Pons (tissue), 1 donor: ENCODE measurements around the gene AMER2.

ENCODE experiments used
- DNase-seq: peaks from one replicate; pipeline ENCODE4 v3.0.0-alpha.2; 2016; ENCODE audit warnings: low spot score

AMER2 gene

DNA sequence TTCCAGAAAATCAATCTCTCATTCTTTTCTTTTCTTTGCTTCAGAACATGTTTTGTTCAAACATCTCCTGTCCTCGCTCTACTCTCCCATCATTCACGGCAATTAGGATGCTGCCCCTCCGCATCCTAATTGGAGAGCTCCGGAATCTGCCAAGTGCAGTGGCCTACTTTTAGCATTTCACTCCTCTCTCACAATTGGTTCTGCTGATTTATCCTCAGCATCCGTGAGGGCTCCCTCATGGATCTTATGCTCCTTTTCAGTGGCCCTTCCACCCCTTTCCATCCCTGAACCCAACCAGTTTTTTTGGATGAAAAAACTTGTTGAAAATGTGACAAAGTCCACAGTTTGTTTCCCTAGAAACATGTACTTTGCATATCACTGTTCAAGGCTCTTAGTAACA lies 22.4 kb downstream of the AMER2 start:
- no peak for DNase-seq

DNA sequence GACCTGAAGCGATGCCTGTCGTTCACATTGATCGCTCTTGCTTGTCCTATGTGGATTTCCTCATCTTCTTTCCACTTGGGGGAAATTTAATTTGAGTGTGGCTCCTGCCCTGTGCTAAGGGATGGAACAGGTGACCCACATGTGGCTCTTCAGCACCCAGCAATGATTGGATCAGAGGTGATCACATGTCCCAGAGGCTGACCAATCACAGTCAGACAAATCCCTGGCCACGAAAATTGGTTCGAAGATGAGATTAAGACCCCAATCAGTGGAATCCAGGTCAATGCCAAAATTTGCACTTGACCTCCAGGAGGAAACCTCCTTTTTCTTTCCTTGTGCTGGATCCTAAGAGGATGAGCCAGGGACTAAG lies 23.7 kb downstream of the AMER2 start:
- DNase-seq: no peak

DNA sequence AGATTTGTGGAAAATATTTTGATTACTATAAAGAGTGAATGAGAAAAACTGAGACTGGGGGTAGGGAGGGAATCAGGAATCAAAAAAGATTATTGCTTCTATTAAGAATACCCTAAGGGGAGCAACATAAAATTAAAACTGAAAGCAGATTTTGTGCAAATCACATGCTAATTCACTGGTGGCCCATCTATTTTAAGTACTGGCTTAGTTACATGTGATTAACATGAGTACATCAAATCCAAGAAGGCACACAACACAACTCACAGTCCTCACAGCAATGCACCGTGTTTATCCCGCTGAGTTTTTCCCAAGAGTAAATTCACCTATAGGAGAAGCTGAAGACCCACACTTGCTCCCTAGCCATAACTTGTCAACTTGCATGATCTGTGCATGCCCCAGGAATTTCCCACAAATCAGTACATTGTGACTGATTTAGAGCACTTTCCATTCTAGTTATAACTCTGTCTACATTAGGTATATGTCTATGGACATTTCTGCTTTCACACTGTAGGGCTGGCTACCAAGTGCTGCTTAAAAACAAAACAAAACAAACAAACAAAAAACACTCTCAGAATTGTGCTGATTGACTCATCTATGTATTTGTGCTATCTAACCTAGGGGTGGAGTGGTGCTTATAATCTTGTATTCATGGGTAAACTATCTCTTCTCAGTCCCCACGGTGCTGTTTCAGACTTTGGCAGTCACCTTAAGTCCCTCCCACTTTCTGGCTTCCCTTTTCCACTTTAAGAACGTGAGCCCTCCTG lies 24.3 kb downstream of the AMER2 start:
- no peak for DNase-seq

DNA sequence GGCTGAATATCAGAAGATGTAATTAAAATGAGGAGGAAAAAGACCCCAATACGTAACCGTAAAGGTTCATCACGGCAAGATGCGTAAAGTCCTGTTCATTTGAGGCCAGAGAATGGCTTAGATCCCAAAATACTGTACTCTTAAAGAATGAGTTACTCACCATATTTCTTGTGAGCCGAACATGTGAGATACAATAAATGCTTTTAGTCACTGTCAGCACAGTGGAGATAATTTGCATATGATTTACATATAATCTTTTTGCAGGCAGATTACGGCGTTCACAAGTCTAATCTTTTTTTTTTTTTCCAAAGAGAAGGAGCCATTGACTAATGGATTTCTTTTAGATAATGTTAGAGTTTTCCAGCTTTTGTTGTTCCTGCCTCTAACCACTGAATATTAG lies 28.4 kb downstream of the AMER2 start:
- peak; percentile 50 for DNase-seq

DNA sequence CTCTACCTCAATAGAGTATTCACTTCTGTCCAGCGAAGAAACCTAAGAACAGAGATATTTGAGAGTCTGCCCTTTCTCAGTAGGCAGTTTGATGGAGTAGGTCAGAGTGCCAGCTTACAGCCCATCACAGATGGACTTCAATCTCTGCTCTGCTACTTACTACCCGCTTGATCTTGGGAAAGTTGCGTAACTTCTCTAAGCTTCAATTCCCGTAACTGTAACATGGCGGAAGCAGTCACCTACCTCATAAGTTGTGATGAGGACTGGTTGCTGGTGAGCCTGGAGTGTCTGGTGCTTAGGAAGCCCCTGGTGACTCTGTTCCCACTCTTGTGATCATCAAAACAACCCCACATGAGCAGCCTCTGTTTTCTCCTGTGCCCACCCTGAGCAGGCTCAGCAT lies 31.0 kb downstream of the AMER2 start:
- DNase-seq: no peak

DNA sequence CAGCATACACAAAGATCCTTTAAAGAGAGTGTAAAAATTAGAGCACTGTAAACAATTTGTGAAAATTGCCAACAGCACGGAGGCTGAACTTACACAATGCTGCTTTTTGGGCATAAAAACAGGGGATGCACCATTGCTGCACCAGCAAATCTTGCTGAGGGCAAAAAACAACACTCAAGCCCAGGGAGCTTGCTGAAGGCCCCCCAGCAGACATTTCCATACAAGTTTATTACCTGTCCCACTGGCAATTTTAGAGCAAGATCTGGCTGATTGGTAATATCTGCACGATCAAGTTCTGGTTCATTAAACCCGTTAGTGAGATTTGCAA lies 34.3 kb downstream of the AMER2 start:
- DNase-seq: no peak

DNA sequence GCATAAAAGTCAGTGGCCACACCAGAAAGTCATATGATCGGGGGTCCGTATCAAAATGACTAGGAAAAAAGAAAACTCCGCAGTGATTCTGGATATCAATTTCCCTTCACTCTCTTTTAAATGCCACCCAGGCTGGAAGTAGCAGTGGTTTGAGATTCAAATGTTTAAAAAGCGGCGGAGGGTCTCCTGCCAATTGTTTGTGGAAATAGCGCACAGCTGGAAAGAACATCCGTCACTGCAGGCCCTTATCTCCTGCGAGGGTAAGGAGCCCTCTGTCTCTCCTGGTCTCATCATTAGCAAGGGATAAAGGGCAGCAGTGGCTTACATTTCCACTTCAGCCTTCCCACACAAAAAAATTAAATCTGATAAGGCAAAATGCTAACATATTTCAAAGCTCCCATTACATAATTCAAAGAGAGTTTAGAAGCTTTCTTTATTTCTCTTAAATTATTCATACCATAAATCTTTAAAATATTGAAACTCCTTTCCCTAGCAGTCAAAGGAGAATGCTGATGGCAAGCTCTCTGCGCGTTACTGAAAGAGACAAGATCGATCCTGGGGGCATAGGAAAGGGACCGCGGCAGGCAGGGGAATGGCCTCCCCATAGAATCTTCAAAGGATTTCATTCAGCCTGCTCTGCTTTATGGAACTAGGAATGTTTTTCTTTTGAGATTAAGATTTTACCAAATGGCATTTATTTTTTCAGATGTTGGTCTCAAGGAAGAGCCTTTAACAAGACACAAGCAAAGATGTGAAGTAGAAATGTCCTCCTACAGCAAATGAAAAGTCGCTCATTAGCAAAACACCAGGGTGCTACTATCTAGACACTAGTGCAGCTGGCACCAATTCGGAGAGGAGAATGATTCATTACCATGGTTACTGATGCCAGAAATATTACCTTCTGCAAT lies 35.0 kb downstream of the AMER2 start:
- no peak for DNase-seq

DNA sequence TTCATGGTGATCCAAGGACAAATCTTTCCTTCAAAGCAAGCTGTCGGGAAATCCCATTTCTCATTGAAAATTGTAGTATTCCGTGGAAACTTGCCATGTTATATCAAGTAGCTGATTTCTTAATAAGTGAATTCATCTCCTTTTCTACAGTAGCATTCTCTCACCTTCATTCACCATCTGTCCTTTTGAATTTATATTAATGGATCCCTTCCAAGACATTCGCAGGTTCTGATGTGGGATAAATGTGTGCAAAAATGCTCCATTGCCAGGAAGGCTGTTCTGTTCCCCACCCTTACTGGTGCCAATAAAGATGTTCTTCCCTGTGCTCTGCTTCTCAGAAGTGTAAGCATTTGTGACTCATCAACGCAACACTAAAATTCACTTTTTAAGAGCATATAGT lies 36.2 kb downstream of the AMER2 start:
- no peak for DNase-seq

DNA sequence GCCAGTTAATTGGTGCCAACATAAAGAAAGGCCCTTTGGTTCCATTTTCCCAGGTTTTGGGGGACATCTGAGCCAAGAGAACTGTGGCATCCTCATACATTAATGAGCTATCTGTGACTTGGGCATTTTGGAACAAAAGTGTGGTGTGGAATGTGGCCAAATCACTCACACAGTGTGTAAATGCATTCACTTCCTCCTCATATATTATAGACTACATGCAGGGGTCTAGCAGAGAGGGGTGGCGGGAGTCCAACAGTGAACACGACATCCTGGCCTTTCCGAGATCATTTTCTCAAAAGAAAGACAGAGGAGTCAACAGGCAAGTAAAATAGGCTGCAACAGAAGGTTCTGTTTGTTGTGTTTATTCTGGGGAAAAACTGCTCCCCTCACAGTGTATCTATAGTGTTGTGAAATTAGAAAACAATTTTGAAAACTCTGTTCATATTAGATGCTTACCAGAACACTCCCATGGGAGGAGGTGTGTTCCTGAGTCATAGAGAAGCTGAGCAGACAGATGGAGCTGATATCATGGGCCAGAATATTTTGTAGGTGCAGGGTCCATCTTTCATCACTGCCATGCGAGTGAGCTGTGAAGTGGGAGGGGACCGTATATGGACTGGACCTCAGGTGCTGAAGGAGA lies 39.2 kb downstream of the AMER2 start:
- DNase-seq: no peak

DNA sequence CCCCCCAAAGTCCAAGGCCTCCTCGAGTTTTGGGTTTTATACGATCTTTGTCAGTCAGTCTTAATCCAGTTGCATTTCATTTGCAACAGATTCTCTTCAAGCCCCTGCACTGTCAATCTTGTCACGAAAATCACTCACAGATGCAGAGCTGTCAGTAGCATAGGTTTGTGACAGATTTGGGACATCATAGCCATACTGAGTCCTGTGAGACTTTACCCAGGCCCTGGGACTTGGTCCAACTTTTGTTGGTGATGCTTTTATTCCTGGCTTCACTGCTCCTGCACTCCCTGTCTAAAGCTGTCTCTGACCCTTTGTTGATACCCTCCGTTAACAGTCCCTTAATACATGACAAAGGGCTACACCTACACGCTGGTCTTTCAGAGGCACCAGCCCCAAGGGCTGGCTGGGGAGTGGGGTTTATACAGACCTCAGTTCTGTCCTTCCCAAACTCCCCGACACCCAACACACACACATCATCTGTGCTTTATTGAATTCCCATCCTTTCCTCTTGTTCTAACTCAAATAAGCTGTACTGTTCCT lies 40.1 kb downstream of the AMER2 start:
- no peak for DNase-seq

DNA sequence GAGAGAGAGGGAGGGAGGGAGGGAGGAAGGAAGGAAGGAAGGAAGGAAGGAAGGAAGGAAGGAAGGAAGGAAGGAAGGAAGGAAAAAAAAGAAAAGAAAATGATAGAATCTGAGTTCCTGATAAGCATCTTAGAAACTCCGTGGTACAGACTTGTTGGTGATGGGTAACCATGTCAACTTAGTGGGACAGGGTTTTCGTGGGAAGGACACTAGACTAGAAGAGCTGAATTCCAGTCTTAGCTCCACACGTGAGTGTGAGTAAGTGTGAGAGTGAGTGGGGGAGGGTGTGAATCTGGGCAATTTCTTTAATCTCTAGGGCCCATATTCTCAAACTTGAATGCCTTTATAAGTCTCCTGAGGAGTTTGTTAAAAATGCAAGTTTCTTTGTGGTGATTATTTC lies 41.1 kb downstream of the AMER2 start:
- no peak for DNase-seq

DNA sequence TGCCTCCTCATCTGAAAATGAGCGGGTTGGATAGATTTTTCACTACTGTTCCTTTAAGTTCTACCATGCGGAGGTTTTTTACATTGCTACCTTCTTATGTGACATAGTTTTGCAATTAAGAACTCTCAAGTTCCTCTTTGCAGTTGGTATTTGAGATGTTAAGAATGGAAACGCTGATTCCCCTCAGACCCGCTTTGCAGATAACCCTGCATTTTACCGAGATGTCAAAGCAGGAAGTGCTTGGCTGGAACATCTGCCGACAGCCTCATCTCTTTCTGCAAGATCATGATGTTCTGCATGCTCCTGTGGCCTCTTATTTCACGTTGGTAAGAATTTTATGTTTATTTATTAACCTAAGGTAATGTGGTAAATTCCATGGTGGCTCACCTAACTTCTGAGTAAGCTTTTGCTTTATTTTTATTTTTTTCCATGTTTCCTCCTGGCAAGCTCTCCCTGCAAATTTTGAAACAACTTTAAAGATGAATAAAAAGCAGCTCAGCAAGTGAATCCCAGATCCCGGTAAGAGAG lies 53.6 kb downstream of the AMER2 start:
- no peak for DNase-seq

DNA sequence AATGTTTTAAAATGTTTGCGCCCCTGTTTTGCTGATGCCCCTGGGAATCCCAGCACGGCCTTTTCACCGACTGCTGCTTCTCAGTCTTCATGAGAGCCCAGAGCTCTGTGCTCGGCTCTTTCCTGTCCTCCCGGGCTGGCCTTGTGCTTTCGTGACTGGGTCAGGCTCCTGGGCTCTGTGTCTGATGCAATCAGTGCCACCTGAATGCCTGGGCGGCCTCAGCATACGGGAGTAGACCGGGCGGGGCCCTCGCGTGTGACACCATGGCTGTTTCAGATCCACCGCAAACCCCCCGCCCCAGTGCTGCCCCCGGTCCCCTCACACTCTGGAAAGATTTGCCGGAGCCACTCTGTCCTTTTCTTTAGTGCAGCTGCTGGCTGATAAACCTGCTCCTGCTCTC lies 54.8 kb downstream of the AMER2 start:
- DNase-seq: no peak

DNA sequence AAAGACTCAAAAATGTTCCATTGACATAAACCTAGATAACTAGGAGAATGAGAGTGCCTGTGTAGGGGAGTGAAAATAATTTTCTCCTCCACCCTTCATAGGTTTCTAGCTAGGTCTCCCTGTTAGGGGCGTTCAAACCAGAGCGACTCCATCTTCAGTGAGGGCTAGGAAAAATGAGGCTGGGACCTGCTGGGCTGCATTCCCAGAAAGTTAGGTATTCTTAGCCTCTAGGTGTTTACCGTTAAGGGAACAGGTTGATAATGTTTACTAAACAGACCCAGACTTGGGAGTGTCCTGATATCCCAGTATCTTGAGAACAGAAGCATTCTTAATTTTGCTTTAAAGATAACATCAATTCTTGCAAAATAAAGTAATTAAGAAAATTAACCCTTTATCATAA lies 56.0 kb downstream of the AMER2 start:
- no peak for DNase-seq

DNA sequence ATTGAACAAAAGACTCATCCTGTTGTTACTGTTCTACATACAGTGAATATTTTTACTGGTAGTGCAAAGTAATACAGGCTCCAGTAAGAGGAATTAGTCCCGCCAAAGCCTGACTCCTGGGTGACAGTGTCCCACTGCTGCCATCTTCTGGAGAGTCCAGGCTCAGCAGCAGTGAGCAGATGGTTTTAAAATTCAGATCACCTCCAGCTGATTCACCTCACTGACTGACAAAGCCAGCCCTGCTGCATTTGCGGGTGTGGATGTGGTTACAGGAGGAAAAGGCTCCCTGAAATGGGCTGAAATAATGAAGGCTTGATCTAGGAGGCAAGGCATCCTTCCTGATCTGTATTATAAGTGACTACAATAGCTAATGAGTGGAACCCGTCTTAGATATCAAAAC lies 57.9 kb downstream of the AMER2 start:
- peak; percentile 92 for DNase-seq

DNA sequence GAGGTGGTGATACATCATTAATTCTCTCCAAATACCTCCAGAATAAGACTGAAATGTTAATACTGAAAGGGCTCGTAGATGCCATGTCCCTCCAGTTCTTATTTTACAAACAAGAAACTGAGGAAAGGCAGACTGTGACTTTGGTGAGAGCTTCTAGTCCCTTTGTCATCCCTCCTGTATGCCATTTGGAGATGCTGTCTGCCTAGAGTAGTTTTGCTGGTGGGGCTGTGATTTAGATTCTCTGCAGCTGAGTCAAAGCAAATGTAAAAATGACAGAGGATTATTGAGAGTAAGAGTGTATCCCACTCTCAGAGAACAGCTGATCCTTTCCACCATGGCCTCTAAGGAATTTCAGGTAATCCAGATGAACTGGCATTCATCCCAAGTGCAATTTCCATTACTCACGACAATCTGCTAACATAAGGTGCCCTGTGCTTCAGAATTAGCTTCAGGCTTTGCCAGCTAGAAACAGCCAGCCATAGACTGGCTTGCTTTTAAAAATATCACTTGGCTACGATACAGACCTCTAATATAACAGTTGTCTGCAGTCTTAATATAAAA lies 59.3 kb downstream of the AMER2 start:
- DNase-seq: peak; percentile 41
